A673 (cell line): ENCODE data around the gene NQO1.

ENCODE experiments used
- EZH2 ChIP-seq: fragments of 200-600 bp; sonication (generic); IDR thresholded peaks from 2 replicates; pipeline ENCODE4 v1.6.1; 2017; ENCODE audit warnings: borderline replicate concordance, low read depth, mild to moderate bottlenecking, mixed read lengths, antibody characterized with exemption, low read length; ENCODE audit not compliant: poor library complexity, severe bottlenecking
- TF ChIP-seq, protein P1 (sequence below): fragments of 300-800, 200-600 bp; sonication (generic); conservative IDR thresholded peaks from 2 replicates; pipeline ENCODE4 v1.5.1; 2017; ENCODE audit warnings: low read depth, mild to moderate bottlenecking, antibody characterized with exemption, low read length, moderate library complexity, mixed read lengths

GRCh38 chr16:69720822-69721430, 5.4 kb downstream of the NQO1 start:
- TF ChIP-seq, protein P1, sequence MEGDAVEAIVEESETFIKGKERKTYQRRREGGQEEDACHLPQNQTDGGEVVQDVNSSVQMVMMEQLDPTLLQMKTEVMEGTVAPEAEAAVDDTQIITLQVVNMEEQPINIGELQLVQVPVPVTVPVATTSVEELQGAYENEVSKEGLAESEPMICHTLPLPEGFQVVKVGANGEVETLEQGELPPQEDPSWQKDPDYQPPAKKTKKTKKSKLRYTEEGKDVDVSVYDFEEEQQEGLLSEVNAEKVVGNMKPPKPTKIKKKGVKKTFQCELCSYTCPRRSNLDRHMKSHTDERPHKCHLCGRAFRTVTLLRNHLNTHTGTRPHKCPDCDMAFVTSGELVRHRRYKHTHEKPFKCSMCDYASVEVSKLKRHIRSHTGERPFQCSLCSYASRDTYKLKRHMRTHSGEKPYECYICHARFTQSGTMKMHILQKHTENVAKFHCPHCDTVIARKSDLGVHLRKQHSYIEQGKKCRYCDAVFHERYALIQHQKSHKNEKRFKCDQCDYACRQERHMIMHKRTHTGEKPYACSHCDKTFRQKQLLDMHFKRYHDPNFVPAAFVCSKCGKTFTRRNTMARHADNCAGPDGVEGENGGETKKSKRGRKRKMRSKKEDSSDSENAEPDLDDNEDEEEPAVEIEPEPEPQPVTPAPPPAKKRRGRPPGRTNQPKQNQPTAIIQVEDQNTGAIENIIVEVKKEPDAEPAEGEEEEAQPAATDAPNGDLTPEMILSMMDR: no peak
- TF ChIP-seq EZH2: no peak
